T-cell (primary cell): ENCODE results near the gene TSPO. TPM values are rescaled to one million over a fixed set of nuclear protein-coding genes. Genes with fewer than 3 reads are reported as not detected.

Source experiments
- ATAC-seq, 4 experiments: fragments of 200-7000 bp in 3 of 4; fragments of 150-1000 bp in 1 of 4; cut with Tn5 transposase; replicated peaks in 1 of 4; 1 replicate in 3 of 4; 2 replicates in 1 of 4; pipeline ENCODE4 v1.10.0; 2021; ENCODE audit warnings: moderate library complexity in 3 of 4, mild to moderate bottlenecking in 2 of 4, moderate number of reproducible peaks in 1 of 4
- CTCF ChIA-PET, 2 donors: fragments of 300-600 bp; sonication (Branson Sonifier 250); formaldehyde crosslinking; loops; one replicate each; lab custom pipeline; 2022; ENCODE audit warnings: antibody characterized with exemption in 2 of 2; lab: Charles Lee
- POLR2A ChIA-PET, 2 donors: fragments of 300-600 bp; sonication (Branson Sonifier 250); formaldehyde crosslinking; loops; one replicate each; lab custom pipeline; 2022; ENCODE audit warnings: antibody characterized with exemption in 2 of 2; lab: Charles Lee
- DNase-seq, 35 experiments: peaks; one replicate each; pipeline versions ENCODE4 v3.0.0 to v3.0.0-alpha.2; 2013 to 2023
- H3K27ac ChIP-seq: one replicate; pipeline ENCODE4 v1.5.1; 2013; ENCODE audit warnings: low read length
- H3K27me3 ChIP-seq, 2 experiments: replicated peaks in 1 of 2; 1 replicate in 1 of 2; 2 replicates in 1 of 2; pipeline versions ENCODE4 v1.6.1 to v1.7.0; 2013; ENCODE audit warnings: low read length in 1 of 2, mixed read lengths in 1 of 2; ENCODE audit not compliant: control insufficient read depth in 2 of 2, insufficient read depth in 2 of 2; ENCODE audit errors: extremely low read depth in 1 of 2
- H3K36me3 ChIP-seq, 2 donors: 1 replicate in 1 of 2; 2 replicates in 1 of 2; pipeline versions ENCODE4 v1.6.1 to v1.7.0; 2013; ENCODE audit warnings: low read length in 1 of 2; ENCODE audit not compliant: control insufficient read depth in 2 of 2, insufficient read depth in 1 of 2; ENCODE audit errors: extremely low read depth in 1 of 2
- H3K4me1 ChIP-seq, 2 experiments: 1 replicate in 1 of 2; 2 replicates in 1 of 2; pipeline versions ENCODE4 v1.6.1 to v1.7.0; 2013; ENCODE audit warnings: low read length in 2 of 2, mixed read lengths in 1 of 2; ENCODE audit not compliant: insufficient read depth in 2 of 2, control insufficient read depth in 1 of 2; ENCODE audit errors: extremely low read depth in 1 of 2
- H3K4me3 ChIP-seq, 2 donors: 1 replicate in 1 of 2; 2 replicates in 1 of 2; pipeline versions ENCODE4 v1.5.1 to v1.7.0; 2013; ENCODE audit warnings: mild to moderate bottlenecking in 2 of 2, low read length in 1 of 2, moderate library complexity in 1 of 2; ENCODE audit not compliant: control insufficient read depth in 1 of 2; ENCODE audit errors: extremely low read depth in 1 of 2
- H3K9me3 ChIP-seq: 2 replicates; pipeline ENCODE4 v1.7.0; 2013
- H3K27ac Mint-ChIP-seq, 2 donors: one replicate each; pipeline ENCODE4 v1.8.0; 2020 to 2021; ENCODE audit warnings: mild to moderate bottlenecking in 2 of 2, mixed read lengths in 2 of 2
- H3K27me3 Mint-ChIP-seq, 2 donors: one replicate each; pipeline ENCODE4 v1.8.0; 2021 to 2022; ENCODE audit warnings: mixed read lengths in 2 of 2
- H3K36me3 Mint-ChIP-seq: one replicate; pipeline ENCODE4 v1.8.0; 2021; ENCODE audit warnings: mixed read lengths
- H3K4me1 Mint-ChIP-seq, 3 donors: one replicate each; pipeline ENCODE4 v1.8.0; 2020 to 2022; ENCODE audit warnings: mixed read lengths in 3 of 3, mild to moderate bottlenecking in 1 of 3
- H3K4me3 Mint-ChIP-seq, 3 donors: one replicate each; pipeline ENCODE4 v1.8.0; 2020 to 2022; ENCODE audit warnings: mild to moderate bottlenecking in 3 of 3, mixed read lengths in 3 of 3, moderate library complexity in 3 of 3
- H3K9me3 Mint-ChIP-seq, 3 donors: one replicate each; pipeline ENCODE4 v1.8.0; 2020 to 2022; ENCODE audit warnings: mixed read lengths in 3 of 3
- WGBS: methylation state at CpG from one replicate; pipeline ENCODE4 v1.1.5; 2013; ENCODE audit warnings: missing lambda C conversion rate; ENCODE audit not compliant: insufficient coverage; 5-methylcytosine and 5-hydroxymethylcytosine counted together
- total RNA-seq, 35 experiments: library from RNA in 6 of 35; stranded (reverse) in 6 of 35; fragments of 120-200 nt in 1 of 35; gene quantifications; one replicate each; pipeline versions ENCODE4 v1.2.1 to v1.2.4 and lab custom pipeline; 2013 to 2026

The TSPO gene
- total RNA-seq, 5 donors from 2014 or later (not counting 1 experiment from before 2014, with no cell fraction given): 50.2 to 128 (median 101) TPM

DNA sequence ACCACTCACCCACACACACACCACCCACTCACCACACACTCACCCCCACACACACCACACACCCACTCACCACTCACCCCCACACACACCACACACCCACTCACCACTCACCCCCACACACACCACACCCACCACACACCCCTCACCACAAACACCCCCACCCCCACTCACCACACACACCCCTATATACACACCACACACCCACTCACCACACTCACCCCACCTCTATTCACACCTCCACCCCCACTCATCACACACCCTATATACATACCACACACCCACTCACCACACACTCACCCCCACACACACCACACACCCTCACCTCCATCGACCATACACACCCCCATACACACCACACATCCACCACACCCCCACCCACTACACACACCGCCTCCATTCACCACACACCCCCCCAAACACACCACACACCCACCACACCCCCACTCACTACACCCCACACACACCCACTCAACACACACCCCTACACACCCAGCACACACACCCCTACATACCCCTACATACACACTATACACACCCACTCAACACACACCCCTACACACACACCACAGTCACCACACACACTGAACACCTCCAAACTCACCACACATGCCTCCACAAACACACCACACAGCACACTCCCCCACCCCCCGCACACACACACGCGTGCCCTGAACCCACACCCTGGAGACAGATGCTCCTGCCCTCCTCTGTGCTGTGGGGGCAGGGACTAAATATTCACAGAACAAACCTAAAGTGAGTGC, 54.6 kb downstream of the TSPO start:
- Histone ChIP-seq H3K36me3 (no peaks in the 10 kb centered on the region), H3K9me3 (no peaks in the 10 kb centered on the region), H3K27me3 (peaks cover 0 to 8% of the 10 kb centered on the region in 2 experiments), H3K4me1 (peaks cover 0 to 23% of the 10 kb centered on the region in 2 experiments), H3K27ac (peak overlapping the region; percentile 39), H3K4me3 (no peak overlapping the region)
- H3K9me3 Mint-ChIP-seq: no peaks in the 10 kb centered on the region
- H3K27me3 Mint-ChIP-seq: no peaks in the 10 kb centered on the region
- H3K27ac Mint-ChIP-seq: no peak overlapping the region
- H3K36me3 Mint-ChIP-seq: no peaks in the 10 kb centered on the region
- CTCF ChIA-PET: no interaction called here
- H3K4me1 Mint-ChIP-seq: peaks cover 10 to 16% (median 11%) of the 10 kb centered on the region in 3 donors
- peak in 11 of 35 experiments; percentile 6 to 37 (median 17) for DNase-seq
- ATAC-seq: peak in 3 of 4 experiments; percentile 22 to 40 (median 29)
- POLR2A ChIA-PET: no interaction called here
- 33% methylated on average over 5 of the region's 5 CpGs for WGBS
- H3K4me3 Mint-ChIP-seq: peak overlapping the region in 1 of 3 donors; percentile 23

DNA sequence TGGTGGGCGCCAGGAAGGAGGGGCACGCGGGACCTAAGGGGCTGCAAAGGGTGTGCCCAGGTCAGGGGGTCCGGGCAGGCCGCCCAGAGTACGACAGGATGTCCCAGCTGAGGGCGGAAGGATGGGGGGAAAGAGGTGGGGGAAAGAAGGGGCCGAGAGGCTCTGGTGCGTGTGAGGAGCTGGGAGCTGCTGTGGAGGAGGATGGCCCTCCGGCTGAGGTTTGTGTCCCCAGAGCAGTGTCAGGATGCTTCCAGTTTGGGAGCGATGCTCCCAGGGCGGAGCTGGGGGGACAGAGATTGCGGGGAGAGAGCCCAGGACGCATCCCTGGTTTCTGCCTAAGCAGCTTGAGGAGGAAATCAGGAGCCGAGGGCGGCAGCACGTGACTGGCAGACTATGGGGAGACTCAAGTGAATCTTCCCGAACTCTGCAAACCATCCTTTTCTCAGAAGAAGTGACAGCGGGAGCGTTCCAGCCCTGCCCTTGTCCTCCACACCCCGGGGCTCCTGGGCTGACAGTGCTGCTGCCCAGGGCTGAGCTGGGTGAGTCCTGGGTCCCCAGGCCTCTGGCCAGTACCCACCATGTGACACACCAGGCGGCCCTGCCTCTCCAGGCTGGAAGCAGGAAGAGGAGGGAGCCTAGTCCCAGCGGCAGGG, 55.3 kb downstream of the TSPO start:
- Mint-ChIP-seq H3K9me3 (no peaks in the 10 kb centered on the region), H3K27ac (no peak overlapping the region), H3K4me1 (peaks cover 10 to 16% (median 11%) of the 10 kb centered on the region in 3 donors), H3K27me3 (no peaks in the 10 kb centered on the region), H3K36me3 (no peaks in the 10 kb centered on the region), H3K4me3 (peak overlapping the region in 1 of 3 donors; percentile 23)
- peak overlapping the region; percentile 39 for H3K27ac ChIP-seq
- WGBS: 62% methylated on average over 20 of the region's 23 CpGs
- no peaks in the 10 kb centered on the region for H3K36me3 ChIP-seq
- ChIA-PET CTCF (no interaction called here), POLR2A (no interaction called here)
- peaks cover 0 to 23% of the 10 kb centered on the region in 2 experiments for H3K4me1 ChIP-seq
- H3K27me3 ChIP-seq: peaks cover 0 to 8% of the 10 kb centered on the region in 2 experiments
- H3K9me3 ChIP-seq: no peaks in the 10 kb centered on the region
- DNase-seq (no peak), ATAC-seq (peak in 1 of 4 experiments; percentile 8)
- H3K4me3 ChIP-seq: no peak overlapping the region

DNA sequence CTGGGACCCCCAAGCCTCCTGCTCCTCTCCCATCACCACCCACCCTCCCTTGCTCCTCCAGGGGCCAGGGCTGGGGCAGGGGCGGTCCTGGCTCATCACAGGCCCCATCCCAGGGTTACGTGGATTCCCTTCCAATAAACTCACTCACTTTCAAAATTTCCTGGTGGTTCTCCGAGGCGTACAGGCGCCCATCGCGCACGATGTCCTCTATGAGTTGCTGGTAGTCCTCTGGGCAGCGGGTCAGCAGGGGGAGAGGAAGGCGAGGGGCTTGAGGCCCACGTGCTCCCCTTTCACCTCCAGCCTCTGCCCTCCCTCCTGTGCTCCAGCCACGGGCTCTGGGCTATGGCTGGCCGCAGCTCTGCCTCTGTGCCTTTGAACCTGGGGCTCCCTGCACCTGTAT, 56.0 kb downstream of the TSPO start:
- 85% methylated on average over 8 of the region's 13 CpGs for WGBS
- ATAC-seq: no peak

DNA sequence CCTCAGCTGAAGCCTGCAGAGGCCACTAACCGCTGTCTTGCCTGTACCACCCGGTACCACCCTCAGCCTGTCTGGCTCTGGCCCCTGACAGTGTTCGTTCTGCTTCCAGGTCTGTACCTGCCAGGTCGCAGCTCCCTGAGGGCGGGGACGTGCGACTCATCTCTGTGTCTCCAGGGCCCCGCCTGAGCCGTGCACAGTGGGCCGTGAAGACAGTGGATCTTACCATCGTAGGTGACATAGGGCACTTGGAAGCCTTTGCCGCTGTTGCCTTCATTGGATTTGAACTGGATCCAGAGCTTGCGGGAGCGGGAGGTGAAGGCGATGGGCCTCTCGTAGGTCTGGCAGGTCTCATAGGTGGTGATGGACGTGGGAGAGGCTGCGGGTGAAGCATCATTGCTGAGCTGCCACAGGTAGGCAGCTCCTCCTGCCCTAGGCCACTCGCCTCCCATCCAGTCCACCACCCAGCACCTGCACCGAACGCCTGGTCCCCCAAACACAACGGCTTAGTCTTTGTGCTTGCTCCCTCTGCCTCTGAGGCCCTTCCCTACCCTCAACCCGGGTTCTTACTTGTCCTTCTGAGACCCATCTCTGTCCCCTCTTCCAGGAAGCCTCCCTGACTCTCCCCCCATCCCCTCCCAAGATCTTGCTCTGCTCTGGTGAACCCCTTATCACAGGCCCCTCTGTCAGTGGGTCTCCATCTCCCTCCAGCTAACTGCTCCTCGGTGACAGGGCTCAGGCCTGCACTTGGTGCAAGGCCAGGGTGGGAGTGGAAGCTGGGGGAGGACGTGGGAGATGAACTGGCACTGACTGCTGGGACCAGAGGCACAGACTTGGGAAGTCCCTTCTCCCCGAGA, 56.7 kb downstream of the TSPO start:
- ChIA-PET POLR2A (no interaction called here), CTCF (no interaction called here)
- peaks cover 0 to 15% of the 10 kb centered on the region in 2 experiments for H3K27me3 ChIP-seq
- Mint-ChIP-seq H3K4me3 (peak overlapping the region in 1 of 3 donors; percentile 50), H3K27ac (no peak overlapping the region), H3K27me3 (no peaks in the 10 kb centered on the region), H3K36me3 (no peaks in the 10 kb centered on the region), H3K4me1 (peaks cover 10 to 16% (median 11%) of the 10 kb centered on the region in 3 donors), H3K9me3 (no peaks in the 10 kb centered on the region)
- DNase-seq (no peak), ATAC-seq (no peak)
- no peak overlapping the region for H3K4me3 ChIP-seq
- H3K4me1 ChIP-seq: peaks cover 0 to 23% of the 10 kb centered on the region in 2 experiments
- 88% methylated on average over 20 of the region's 26 CpGs for WGBS
- no peak overlapping the region for H3K27ac ChIP-seq
- H3K36me3 ChIP-seq: no peaks in the 10 kb centered on the region
- H3K9me3 ChIP-seq: no peaks in the 10 kb centered on the region

More for the DNA sequence above, 56.0 kb downstream of the TSPO start:
- peak overlapping the region in 1 of 3 donors; percentile 50 for H3K4me3 Mint-ChIP-seq
- H3K9me3 ChIP-seq: no peaks in the 10 kb centered on the region
- H3K4me1 ChIP-seq: peaks cover 0 to 23% of the 10 kb centered on the region in 2 experiments
- no peaks in the 10 kb centered on the region for H3K36me3 Mint-ChIP-seq
- H3K4me3 ChIP-seq: no peak overlapping the region
- H3K4me1 Mint-ChIP-seq: peaks cover 10 to 16% (median 11%) of the 10 kb centered on the region in 3 donors
- H3K9me3 Mint-ChIP-seq: no peaks in the 10 kb centered on the region
- H3K27me3 Mint-ChIP-seq: no peaks in the 10 kb centered on the region
- H3K36me3 ChIP-seq: no peaks in the 10 kb centered on the region
- CTCF ChIA-PET: no interaction called here
- no peak overlapping the region for H3K27ac ChIP-seq
- no peak overlapping the region for H3K27ac Mint-ChIP-seq
- no peak for DNase-seq
- H3K27me3 ChIP-seq: peaks cover 0 to 8% of the 10 kb centered on the region in 2 experiments
- POLR2A ChIA-PET: no interaction called here

DNA sequence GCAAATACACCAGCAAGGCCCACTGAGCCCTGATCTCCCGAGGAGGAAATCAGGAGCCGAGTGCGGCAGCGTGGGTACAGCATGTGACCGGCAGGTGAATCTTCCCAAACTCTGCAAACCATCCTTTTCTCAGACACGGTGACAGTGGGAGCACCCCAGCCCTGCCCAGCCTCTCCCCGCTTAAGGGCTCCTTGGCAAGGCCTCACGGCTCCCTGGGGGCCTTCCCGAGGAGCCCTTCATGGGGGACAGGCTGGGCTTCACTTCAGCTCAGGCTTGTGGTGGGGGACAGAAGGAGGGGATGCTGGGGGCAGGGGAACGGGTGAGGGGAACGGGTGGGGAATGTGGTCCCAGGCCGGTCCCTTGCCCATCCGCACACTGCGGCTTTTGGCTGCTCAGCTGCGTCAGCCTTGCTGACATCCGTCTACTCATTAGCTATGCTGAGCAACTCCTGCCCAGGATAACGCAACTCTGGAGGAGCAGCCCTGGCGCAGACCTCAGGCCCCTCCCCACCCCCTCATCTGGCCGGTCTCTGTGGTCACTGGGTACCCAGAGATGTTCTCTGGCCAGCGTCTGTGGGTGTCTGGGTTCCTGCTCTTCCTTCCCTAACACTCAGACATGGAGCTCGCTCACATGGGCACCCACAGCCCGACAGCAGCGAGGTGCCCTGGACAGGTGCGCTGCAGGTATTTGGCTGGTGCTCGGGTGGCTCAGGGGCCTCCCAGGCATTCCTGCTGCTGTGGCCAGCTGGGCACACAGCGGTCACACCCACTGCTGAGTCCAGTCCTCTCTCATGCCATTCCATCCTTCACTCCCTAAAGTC, 57.6 kb downstream of the TSPO start:
- Histone ChIP-seq H3K36me3 (no peaks in the 10 kb centered on the region), H3K27me3 (peaks cover 0 to 17% of the 10 kb centered on the region in 2 experiments), H3K4me3 (no peak overlapping the region), H3K4me1 (peaks cover 0 to 23% of the 10 kb centered on the region in 2 experiments), H3K9me3 (no peaks in the 10 kb centered on the region), H3K27ac (no peak overlapping the region)
- ATAC-seq (no peak), DNase-seq (no peak)
- ChIA-PET CTCF (no interaction called here), POLR2A (no interaction called here)
- Mint-ChIP-seq H3K9me3 (no peaks in the 10 kb centered on the region), H3K4me3 (no peak overlapping the region), H3K27ac (no peak overlapping the region), H3K36me3 (no peaks in the 10 kb centered on the region), H3K27me3 (no peaks in the 10 kb centered on the region), H3K4me1 (peaks cover 10 to 16% (median 11%) of the 10 kb centered on the region in 3 donors)
- 88% methylated on average over 25 of the region's 26 CpGs for WGBS
